Measurements from ENCODE around the gene EBP.

GRCh38 chrX:48541140-48541814 lies 19.7 kb downstream of the EBP start:
- TF ChIP-seq CTCF (conservative IDR thresholded peaks at IDR 0.05; ENCODE audit: low read depth in 2 of 2) (no peak), REST (IDR thresholded peaks at IDR 0.05; ENCODE audit: unreplicated experiment) (no peak), POLR2AphosphoS5 (IDR thresholded peaks at IDR 0.05; ENCODE audit: low read depth) (no peak), CREB1 (CRISPR knock-in tag; IDR thresholded peaks at IDR 0.05; ENCODE audit: low read depth) (no peak), STAT1 (IDR thresholded peaks at IDR 0.05; ENCODE audit: unreplicated experiment) (no peak), EZH2phosphoT487 (IDR thresholded peaks at IDR 0.05; ENCODE audit: unreplicated experiment) (no peak), EZH2 (IDR thresholded peaks at IDR 0.05; ENCODE audit: low read depth, unreplicated experiment) (no peak), NANOG (IDR thresholded peaks at IDR 0.05; ENCODE audit: borderline replicate concordance) (no peak), JUNB (IDR thresholded peaks at IDR 0.05; ENCODE audit: unreplicated experiment) (no peak)

Data from GM23338 (cell line).